NCI-H2227 treated with DMSO at 0.1 percent for 48 hours (cell line): ENCODE results near the gene SUN1.

ENCODE experiments used
- DNase-seq: peaks from one replicate; lab custom pipeline; 2025; lab: John Stamatoyannopoulos, UW

The SUN1 gene

GRCh38 chr7:891805-892204, 59.5 kb downstream of the SUN1 start:
- no peak for DNase-seq

- DNase-seq: no peak
These were observed 60.6 kb downstream of the SUN1 start for GRCh38 chr7:892648-893593.

GRCh38 chr7:893686-894085, 61.4 kb downstream of the SUN1 start:
- DNase-seq: no peak

- no peak for DNase-seq
These were observed 62.0 kb downstream of the SUN1 start for GRCh38 chr7:894164-894867.

GRCh38 chr7:894927-895450, 62.7 kb downstream of the SUN1 start:
- DNase-seq: no peak

GRCh38 chr7:895451-896052, 63.3 kb downstream of the SUN1 start:
- DNase-seq: no peak

GRCh38 chr7:896346-897075, 64.2 kb downstream of the SUN1 start:
- no peak for DNase-seq

- DNase-seq: no peak
These were observed 64.8 kb downstream of the SUN1 start for GRCh38 chr7:897086-897485.

- DNase-seq: no peak
These were observed 65.6 kb downstream of the SUN1 start for GRCh38 chr7:897771-898376.

- DNase-seq: no peak
These were observed 66.2 kb downstream of the SUN1 start for GRCh38 chr7:898460-898854.

GRCh38 chr7:898855-899681, 66.8 kb downstream of the SUN1 start:
- DNase-seq: no peak

- no peak for DNase-seq
These were observed 67.5 kb downstream of the SUN1 start for GRCh38 chr7:899806-900205.

- DNase-seq: no peak
These were observed 68.2 kb downstream of the SUN1 start for GRCh38 chr7:900331-901040.

- DNase-seq: no peak
These were observed 68.7 kb downstream of the SUN1 start for GRCh38 chr7:901041-901387.

- DNase-seq: no peak
These were observed 69.3 kb downstream of the SUN1 start for GRCh38 chr7:901388-902154.

- no peak for DNase-seq
These were observed 70.7 kb downstream of the SUN1 start for GRCh38 chr7:902996-903395.

- no peak for DNase-seq
These were observed 71.9 kb downstream of the SUN1 start for GRCh38 chr7:903921-904755.

- DNase-seq: no peak
These were observed 72.6 kb downstream of the SUN1 start for GRCh38 chr7:904847-905246.
